Activated CD8-positive, alpha-beta T cell treated with anti-CD3 and anti-CD28 coated beads for 36 hours (primary cell): ENCODE measurements around the gene ESRP2. TPM values are rescaled to one million over a fixed set of nuclear protein-coding genes. Genes with fewer than 3 reads are reported as not detected.

Experiments
- ATAC-seq: fragments of 200-7000 bp; cut with Tn5 transposase; one replicate; pipeline ENCODE4 v1.10.0; 2021; ENCODE audit warnings: mild to moderate bottlenecking, moderate library complexity
- CTCF ChIA-PET: fragments of 350-600 bp; sonication (Branson Sonifier 250); formaldehyde crosslinking; loops from one replicate; lab custom pipeline; 2021; ENCODE audit warnings: antibody characterized with exemption; lab: Charles Lee
- POLR2A ChIA-PET: fragments of 350-600 bp; sonication (Branson Sonifier 250); formaldehyde crosslinking; loops from one replicate; lab custom pipeline; 2021; ENCODE audit warnings: antibody characterized with exemption; lab: Charles Lee
- DNase-seq: peaks from one replicate; pipeline ENCODE4 v3.0.0-alpha.2; 2020
- H3K27ac Mint-ChIP-seq: one replicate; pipeline ENCODE4 v1.8.0; 2021; ENCODE audit warnings: mild to moderate bottlenecking, mixed read lengths
- H3K27me3 Mint-ChIP-seq: one replicate; pipeline ENCODE4 v1.8.0; 2021; ENCODE audit warnings: mixed read lengths
- H3K36me3 Mint-ChIP-seq: one replicate; pipeline ENCODE4 v1.8.0; 2021; ENCODE audit warnings: low read depth, mixed read lengths
- H3K4me1 Mint-ChIP-seq: one replicate; pipeline ENCODE4 v1.8.0; 2021; ENCODE audit warnings: low read depth, mixed read lengths
- H3K4me3 Mint-ChIP-seq: one replicate; pipeline ENCODE4 v1.8.0; 2021; ENCODE audit warnings: mild to moderate bottlenecking, moderate library complexity, mixed read lengths
- H3K9me3 Mint-ChIP-seq: one replicate; pipeline ENCODE4 v1.8.0; 2021; ENCODE audit warnings: mixed read lengths
- intact Hi-C: fragments of 100-400 bp; cut with micrococcal nuclease; formaldehyde crosslinking; loops from one replicate; pipeline ENCODE4 v1.10.0; 2022
- total RNA-seq, 2 experiments: library from RNA; stranded (reverse); gene quantifications; one replicate each; pipeline ENCODE4 v1.2.3, GENCODE V29; 2021
- TF ChIP-seq, protein P1 (sequence below): fragments of 200-600 bp; IDR thresholded peaks from one replicate; pipeline ENCODE4 v1.8.0; 2022; ENCODE audit warnings: antibody characterized with exemption, mild to moderate bottlenecking

The ESRP2 gene
- total RNA-seq, 2 experiments from 2014 or later, result 0.65 to 0.77 TPM

DNA sequence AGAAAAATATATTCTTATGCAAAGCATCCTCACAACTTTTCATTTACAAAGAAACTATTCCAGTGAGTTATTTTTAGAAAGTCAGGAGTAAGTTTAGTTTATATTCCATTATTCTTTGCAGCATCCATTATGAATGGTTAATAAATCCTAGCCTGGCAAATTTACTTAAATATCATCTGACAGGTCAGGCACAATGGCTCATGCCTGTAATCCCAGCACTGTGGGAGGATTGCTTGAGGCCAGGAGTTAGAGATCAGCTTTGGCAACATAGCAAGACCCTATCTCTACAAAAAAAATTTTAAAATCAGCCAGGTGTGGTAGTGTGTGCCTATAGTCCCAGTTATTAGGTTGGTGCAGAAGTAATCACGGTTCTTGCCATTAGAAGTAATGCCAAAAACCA, 12.9 kb downstream of the ESRP2 start:
- DNase-seq (no peak), ATAC-seq (no peak)
- Mint-ChIP-seq H3K4me3 (no peak overlapping the region), H3K9me3 (no peaks in the 10 kb centered on the region), H3K27ac (no peak overlapping the region), H3K27me3 (no peaks in the 10 kb centered on the region), H3K36me3 (peaks cover 15% of the 10 kb centered on the region), H3K4me1 (peaks cover 32% of the 10 kb centered on the region)
- TF ChIP-seq, protein P1, sequence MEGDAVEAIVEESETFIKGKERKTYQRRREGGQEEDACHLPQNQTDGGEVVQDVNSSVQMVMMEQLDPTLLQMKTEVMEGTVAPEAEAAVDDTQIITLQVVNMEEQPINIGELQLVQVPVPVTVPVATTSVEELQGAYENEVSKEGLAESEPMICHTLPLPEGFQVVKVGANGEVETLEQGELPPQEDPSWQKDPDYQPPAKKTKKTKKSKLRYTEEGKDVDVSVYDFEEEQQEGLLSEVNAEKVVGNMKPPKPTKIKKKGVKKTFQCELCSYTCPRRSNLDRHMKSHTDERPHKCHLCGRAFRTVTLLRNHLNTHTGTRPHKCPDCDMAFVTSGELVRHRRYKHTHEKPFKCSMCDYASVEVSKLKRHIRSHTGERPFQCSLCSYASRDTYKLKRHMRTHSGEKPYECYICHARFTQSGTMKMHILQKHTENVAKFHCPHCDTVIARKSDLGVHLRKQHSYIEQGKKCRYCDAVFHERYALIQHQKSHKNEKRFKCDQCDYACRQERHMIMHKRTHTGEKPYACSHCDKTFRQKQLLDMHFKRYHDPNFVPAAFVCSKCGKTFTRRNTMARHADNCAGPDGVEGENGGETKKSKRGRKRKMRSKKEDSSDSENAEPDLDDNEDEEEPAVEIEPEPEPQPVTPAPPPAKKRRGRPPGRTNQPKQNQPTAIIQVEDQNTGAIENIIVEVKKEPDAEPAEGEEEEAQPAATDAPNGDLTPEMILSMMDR, result no peak
- intact Hi-C loops, result no loop called here
- POLR2A ChIA-PET, result interaction anchor here (0.8 kb wide), 1 partner anchor 20 kb away, joined by 3 read pairs; no protein-coding TSS in a partner anchor
- CTCF ChIA-PET, result interaction anchor here (1.6 kb wide), 1 partner anchor 130 kb away, joined by 6 read pairs; no protein-coding TSS in a partner anchor

DNA sequence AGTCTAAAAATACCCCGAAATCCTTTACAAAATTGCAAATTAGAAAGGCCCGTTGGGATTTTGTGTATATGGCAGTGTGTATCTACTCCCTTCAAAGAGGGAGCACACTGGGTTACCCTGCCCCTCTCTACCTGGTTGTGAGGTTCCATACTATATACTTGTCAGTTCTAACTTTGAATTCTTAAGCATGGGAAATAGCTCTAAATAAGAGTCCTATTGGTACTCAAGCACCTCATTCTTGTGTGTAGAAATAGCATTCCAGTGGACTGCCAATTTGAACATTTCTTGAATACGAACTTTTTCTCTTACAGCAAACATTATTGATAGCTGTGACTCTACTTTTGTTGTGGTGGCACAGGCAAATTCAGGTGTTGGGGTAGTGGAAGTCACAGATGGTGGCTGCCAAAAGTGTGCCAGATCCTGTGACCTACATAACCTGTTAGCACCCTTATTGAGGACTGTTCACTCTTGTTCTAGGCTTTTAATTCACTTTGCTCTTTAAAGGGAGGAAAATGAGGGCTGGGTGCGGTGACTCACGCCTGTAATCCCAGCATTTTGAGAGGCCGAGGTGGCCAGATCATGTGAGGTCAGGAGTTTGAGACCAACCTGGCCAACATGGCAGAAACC, 16.1 kb downstream of the ESRP2 start:
- H3K36me3 Mint-ChIP-seq, result peaks cover 23% of the 10 kb centered on the region
- no peaks in the 10 kb centered on the region for H3K27me3 Mint-ChIP-seq
- no peak overlapping the region for H3K4me3 Mint-ChIP-seq
- ATAC-seq (no peak), DNase-seq (no peak)
- TF ChIP-seq, protein P1, result no peak
- ChIA-PET CTCF (interaction anchor here (0.9 to 2.1 kb wide), 6 partner anchors 8 to 127 kb away, joined by 3 to 10 read pairs (median 4); no protein-coding TSS in a partner anchor), POLR2A (interaction anchor here (0.7 to 1.0 kb wide), 2 partner anchors 8 to 9 kb away, joined by 3 to 4 read pairs; no protein-coding TSS in a partner anchor)
- intact Hi-C loops, result no loop called here
- H3K27ac Mint-ChIP-seq, result peak overlapping the region; percentile 70
- peaks cover 6% of the 10 kb centered on the region for H3K4me1 Mint-ChIP-seq
- H3K9me3 Mint-ChIP-seq, result no peaks in the 10 kb centered on the region

DNA sequence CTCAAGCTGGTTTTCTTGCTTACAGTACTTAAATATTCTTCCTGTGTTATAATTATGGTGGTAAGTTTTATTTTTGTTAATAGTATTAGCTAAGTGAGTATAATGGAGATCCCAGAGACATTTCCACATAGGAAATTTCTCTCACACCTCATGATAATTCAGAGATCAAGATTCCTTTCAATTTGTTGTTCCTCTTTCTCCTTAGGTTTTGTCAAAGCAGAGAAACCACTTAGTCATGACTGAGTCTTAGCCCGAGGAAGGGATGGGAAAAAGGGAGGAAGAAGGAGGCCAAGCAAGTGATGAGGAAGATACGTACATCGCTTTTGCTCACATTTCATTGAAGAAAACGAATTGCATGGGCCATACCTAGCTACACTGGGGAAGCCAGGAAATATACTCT, 18.4 kb downstream of the ESRP2 start:
- intact Hi-C loops, result no loop called here
- no peaks in the 10 kb centered on the region for H3K9me3 Mint-ChIP-seq
- peaks cover 13% of the 10 kb centered on the region for H3K4me1 Mint-ChIP-seq
- TF ChIP-seq, protein P1, result no peak
- peaks cover 21% of the 10 kb centered on the region for H3K36me3 Mint-ChIP-seq
- DNase-seq, result no peak
- no peak for ATAC-seq
- CTCF ChIA-PET, result interaction anchor here (4.8 kb wide), 1 partner anchor 10 kb away, joined by 26 read pairs; no protein-coding TSS in a partner anchor
- POLR2A ChIA-PET, result interaction anchor here (0.6 to 1.7 kb wide), 3 partner anchors 9 to 277 kb away, joined by 3 to 4 read pairs (median 3); no protein-coding TSS in a partner anchor
- peak overlapping the region; percentile 53 for H3K27ac Mint-ChIP-seq
- no peak overlapping the region for H3K4me3 Mint-ChIP-seq
- H3K27me3 Mint-ChIP-seq, result no peaks in the 10 kb centered on the region

DNA sequence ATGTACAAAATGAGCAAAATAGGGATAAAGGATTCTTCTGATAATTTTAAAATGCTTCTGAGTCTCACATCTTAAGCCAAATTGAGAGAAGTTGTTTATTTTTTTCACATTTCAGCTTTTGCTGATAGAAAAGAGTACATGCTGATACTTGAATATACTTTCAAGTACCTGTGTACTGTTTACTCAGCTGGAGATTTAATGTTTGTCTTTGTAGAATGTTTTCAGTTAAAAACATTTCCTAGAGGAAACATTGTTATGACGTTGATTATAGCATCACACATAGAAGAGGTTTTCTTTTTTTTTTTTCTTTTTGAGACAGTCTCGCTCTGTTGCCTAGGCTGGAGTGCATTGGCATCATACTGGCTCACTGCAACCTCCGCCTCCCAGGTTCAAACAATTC, 19.7 kb downstream of the ESRP2 start:
- ChIA-PET POLR2A (interaction anchor here (0.7 to 1.7 kb wide), 4 partner anchors 11 to 136 kb away, joined by 3 to 4 read pairs (median 4); no protein-coding TSS in a partner anchor), CTCF (interaction anchor here (0.7 to 4.8 kb wide), 2 partner anchors 11 to 123 kb away, joined by 3 to 26 read pairs; no protein-coding TSS in a partner anchor)
- no peaks in the 10 kb centered on the region for H3K9me3 Mint-ChIP-seq
- peak overlapping the region; percentile 51 for H3K27ac Mint-ChIP-seq
- intact Hi-C loops, result no loop called here
- peaks cover 20% of the 10 kb centered on the region for H3K4me1 Mint-ChIP-seq
- no peaks in the 10 kb centered on the region for H3K27me3 Mint-ChIP-seq
- H3K4me3 Mint-ChIP-seq, result no peak overlapping the region
- no peak for DNase-seq
- TF ChIP-seq, protein P1, result no peak
- ATAC-seq, result no peak
- peaks cover 15% of the 10 kb centered on the region for H3K36me3 Mint-ChIP-seq

DNA sequence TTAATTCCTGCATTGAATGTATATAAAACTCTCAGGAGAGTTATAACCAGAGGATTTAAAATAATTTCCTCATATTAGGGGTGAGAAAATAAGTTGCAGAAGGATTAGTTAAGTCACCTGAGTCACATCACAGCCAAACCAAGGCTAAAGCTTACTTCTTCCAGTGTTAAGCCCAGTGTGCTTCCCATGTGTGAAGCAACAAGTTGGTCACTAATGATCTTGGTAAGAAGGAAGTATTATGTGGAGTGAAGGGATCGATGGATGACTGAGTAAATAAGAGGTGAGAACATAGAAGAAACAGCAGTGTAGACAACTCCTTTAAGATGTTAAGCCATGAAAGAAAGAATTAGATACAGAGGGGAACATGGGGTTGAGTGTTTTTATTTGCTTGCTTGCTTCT, 20.6 kb downstream of the ESRP2 start:
- Mint-ChIP-seq H3K4me3 (no peak overlapping the region), H3K27ac (peak overlapping the region; percentile 55), H3K4me1 (peaks cover 29% of the 10 kb centered on the region), H3K27me3 (no peaks in the 10 kb centered on the region), H3K36me3 (peaks cover 19% of the 10 kb centered on the region), H3K9me3 (no peaks in the 10 kb centered on the region)
- no peak for DNase-seq
- CTCF ChIA-PET, result interaction anchor here (0.9 to 4.8 kb wide), 3 partner anchors 12 to 571 kb away, joined by 3 to 26 read pairs (median 3); no protein-coding TSS in a partner anchor
- ATAC-seq, result no peak
- intact Hi-C loops, result no loop called here
- TF ChIP-seq, protein P1, result no peak
- POLR2A ChIA-PET, result interaction anchor here (0.9 kb wide), 1 partner anchor 21 kb away, joined by 3 read pairs; no protein-coding TSS in a partner anchor
